Measurements from ENCODE around the gene BCL7C.
A peak's percentile ranks its signal among the peaks of the same experiment; 100 is the strongest.

The BCL7C gene

DNA sequence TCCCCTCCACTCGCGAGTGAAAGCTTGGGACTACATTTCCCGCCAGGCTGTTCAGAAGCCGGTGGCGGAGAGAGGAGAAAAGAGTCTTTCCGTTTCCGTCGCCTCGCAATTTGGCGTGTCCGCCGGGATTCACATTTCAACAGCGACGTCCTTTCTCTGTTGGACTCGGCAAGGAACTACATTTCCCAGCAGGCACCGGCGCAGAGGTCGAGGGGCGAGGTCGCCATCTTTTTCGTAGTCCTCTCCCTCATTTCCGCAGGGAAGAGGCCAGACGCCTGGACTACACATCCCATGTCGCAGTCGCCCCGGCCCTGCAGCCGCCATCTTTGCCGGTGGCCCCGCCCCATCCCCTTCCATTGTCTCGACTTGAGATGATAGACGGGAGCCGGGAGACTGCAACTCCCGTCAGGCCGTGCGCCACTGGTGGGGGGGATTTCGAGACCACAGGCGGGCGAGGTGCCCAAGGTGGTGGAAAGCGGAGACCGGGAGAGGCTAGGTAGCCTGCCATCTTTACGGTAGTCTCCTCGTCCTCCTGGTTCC, 28.6 kb upstream of the BCL7C start:
- DNase-seq (ENCODE audit: low read depth in 2 of 2): peak; percentile 96 to 99

- DNase-seq (ENCODE audit: low read depth in 2 of 2): peak; percentile 66 to 77
Observed at GRCh38 chr16:30921748-30922419, 28.0 kb upstream of the BCL7C start.

- no peak for DNase-seq (ENCODE audit: low read depth in 2 of 2)
Observed at GRCh38 chr16:30921459-30921747, 27.5 kb upstream of the BCL7C start.

DNA sequence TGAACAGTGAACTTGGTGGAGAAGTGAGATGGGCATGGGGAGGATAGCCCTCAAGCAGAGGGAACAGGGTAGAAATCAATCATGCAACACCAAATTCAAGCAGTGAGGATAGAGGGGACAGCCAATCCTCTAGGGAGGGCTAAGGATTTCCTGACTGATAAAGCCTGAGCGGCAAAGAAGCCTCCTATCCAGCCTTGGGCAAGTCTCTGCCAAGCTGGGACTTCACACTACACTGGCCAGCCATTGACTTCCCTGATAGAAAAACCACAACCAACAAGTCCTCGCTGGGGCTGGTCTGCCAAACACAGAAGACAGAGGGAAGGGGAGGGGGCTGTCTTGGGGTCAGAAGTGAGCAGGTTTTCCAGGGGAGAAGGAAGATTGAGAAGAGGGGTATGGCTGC, 27.0 kb upstream of the BCL7C start:
- no peak for DNase-seq (ENCODE audit: low read depth in 2 of 2)

GRCh38 chr16:30918614-30919013, 24.7 kb upstream of the BCL7C start:
- DNase-seq (ENCODE audit: low read depth in 2 of 2): no peak

DNA sequence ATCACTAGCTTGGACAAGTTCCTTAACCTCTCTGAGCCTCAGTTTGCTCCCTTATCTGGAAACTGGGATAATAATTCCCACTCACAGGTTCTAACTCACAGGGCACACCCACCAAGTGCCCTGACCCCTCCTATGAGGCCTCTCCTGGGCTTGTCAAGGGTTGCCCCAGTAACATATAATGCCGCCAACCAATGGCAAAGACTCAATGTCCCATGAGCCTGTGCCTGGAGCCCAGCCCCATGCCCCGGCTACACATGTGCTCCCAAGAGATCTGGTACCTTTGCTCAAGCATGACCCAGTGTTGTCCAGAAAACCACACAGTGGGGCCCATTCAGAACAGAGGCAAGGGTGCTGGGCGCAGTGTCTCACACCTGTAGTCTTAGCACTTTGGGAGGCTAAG, 21.0 kb upstream of the BCL7C start:
- DNase-seq (ENCODE audit: low read depth in 2 of 2): no peak

DNA sequence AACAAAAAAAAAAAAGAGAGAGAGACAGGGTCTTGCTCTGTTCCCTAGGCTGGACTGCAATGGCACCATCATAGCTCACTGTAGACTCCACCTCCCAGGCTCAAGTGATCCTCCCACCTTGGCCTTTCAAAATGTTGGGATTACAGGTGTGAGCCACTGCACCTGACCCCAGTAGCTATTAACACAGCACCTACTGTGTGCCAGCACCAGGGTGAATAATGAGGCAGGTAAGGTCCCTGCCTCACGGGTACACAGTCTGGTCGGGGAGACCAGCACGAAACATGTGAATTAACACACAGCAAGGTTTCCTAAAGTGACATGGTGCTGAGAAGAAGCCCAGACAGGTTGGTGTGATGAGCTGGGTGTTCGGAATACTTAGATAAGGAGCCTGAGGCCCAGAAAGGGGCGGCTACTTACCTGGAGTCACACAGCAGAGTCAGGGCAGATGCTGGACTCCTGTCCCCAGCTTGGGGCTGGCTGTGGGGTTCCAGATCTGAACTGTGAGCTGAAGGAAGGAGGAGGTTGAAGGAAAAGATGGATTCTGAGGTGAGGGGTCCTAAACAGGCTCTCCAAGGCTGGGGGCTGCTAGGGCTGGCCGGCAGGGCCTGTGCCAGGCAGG, 19.0 kb upstream of the BCL7C start:
- no peak for DNase-seq (ENCODE audit: low read depth in 2 of 2)

- DNase-seq (ENCODE audit: low read depth in 2 of 2): no peak
Observed at GRCh38 chr16:30910427-30911029, 16.7 kb upstream of the BCL7C start.

GRCh38 chr16:30907064-30907463, 13.2 kb upstream of the BCL7C start:
- no peak for DNase-seq (ENCODE audit: low read depth in 2 of 2)

DNA sequence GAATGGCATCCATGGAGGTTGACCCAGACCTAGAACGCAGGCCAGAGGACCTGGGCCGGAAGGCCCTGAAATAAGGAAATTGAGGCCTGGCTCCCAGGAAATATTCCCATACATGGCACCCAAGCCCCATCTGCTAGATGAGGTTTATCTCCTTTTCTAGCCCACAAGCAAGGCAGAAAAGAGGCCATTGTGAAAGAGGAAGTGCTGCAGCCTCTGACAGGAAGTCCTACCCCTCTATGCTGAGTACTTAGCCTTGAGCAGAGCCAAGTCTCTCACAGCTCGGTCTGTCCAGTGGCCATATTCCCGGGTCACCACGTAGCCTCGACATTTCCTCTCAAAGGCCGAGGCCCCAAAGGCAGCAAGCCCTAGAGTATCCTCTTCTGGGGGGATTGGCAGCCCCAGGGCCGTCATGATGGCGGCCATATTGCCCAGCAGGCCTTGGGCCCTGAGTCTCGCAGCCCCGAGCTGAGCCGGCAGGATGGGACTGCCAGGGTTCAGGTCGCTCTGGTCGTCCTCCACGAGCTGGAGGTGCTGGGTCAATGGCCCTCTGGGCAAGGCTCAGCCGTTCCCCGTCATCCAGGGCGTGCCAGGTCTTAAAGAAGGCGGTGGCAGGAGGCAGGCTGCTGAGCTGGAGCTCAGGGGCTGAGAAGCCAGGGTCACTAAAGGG, 10.4 kb upstream of the BCL7C start:
- DNase-seq (ENCODE audit: low read depth in 2 of 2): no peak

DNA sequence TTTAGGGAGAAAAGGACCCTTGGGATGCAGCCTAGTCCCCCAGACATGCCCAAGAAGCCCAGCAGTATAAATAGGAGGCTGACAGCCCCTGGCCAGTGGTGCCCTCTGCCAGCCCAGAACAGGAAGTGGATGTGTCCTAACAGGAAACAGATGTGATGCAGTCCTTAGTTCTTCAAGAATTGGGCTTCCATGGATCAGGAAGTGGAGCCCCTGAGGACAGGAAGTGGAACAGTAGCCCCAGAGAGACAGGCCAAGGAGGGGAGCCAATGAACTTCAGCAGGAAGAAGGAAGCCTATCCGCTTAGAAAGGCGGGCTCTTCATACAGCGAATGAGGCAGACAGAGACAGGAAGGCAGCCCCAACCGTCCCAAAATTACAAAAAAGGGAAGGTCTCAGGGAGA, 9.7 kb upstream of the BCL7C start:
- DNase-seq (ENCODE audit: low read depth in 2 of 2): no peak

DNA sequence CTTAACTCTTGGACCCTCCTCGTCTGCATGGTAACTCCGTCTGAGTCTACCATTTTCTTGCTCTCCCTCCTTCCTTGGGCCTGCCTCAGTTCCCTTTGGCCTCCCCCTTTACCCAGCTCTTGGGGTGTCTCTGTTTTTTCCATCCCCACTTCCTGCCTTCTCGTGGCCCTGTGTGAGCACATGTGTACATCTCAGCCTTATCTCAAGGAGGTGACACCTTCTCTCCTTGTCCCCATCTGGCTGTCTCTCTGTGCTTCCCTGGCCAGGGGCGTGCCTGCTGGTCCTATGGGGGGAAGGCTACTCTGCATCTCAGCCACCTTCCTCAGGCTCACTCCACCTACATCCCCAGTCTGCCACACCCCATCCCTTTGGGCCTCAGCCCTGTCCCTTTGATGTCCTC, 9.1 kb upstream of the BCL7C start:
- DNase-seq (ENCODE audit: low read depth in 2 of 2): no peak

DNA sequence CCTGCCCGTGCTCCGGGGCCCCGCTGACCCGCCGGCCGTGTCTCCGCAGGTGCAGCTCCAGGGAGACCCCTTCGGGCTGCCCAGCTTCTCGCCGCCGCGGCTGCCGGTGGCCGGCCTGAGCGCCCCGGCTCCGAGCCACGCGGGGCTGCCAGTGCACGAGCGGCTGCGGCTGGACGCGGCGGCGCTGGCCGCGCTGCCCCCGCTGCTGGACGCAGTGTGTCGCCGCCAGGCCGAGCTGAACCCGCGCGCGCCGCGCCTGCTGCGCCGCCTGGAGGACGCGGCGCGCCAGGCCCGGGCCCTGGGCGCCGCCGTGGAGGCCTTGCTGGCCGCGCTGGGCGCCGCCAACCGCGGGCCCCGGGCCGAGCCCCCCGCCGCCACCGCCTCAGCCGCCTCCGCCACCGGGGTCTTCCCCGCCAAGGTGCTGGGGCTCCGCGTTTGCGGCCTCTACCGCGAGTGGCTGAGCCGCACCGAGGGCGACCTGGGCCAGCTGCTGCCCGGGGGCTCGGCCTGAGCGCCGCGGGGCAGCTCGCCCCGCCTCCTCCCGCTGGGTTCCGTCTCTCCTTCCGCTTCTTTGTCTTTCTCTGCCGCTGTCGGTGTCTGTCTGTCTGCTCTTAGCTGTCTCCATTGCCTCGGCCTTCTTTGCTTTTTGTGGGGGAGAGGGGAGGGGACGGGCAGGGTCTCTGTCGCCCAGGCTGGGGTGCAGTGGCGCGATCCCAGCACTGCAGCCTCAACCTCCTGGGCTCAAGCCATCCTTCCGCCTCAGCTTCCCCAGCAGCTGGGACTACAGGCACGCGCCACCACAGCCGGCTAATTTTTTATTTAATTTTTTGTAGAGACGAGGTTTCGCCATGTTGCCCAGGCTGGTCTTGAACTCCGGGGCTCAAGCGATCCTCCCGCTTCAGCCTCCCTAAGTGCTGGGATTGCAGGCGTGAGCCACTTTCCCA, 8.4 kb upstream of the BCL7C start:
- no peak for DNase-seq (ENCODE audit: low read depth in 2 of 2)

GRCh38 chr16:30901201-30902028, 7.5 kb upstream of the BCL7C start:
- DNase-seq (ENCODE audit: low read depth in 2 of 2): no peak

DNA sequence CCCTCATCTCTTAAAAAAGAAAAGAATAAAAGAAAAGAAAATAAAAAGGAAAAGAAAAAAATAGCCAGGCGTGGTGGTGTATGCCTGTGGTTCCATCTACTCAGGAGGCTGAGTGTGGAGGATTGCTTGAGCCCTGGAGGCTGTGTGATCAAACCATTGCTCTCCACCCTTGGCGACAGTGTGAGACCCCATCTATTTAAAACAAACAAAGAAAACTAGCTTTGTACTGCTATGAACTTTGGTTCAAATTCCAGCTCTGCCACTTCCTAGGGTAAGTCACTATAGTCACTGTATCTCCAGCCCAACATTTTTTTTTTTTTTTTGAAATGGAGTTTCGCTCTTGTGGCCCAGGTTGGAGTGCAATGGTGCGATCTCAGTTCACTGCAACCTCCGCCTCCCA, 6.7 kb upstream of the BCL7C start:
- DNase-seq (ENCODE audit: low read depth in 2 of 2): no peak

DNA sequence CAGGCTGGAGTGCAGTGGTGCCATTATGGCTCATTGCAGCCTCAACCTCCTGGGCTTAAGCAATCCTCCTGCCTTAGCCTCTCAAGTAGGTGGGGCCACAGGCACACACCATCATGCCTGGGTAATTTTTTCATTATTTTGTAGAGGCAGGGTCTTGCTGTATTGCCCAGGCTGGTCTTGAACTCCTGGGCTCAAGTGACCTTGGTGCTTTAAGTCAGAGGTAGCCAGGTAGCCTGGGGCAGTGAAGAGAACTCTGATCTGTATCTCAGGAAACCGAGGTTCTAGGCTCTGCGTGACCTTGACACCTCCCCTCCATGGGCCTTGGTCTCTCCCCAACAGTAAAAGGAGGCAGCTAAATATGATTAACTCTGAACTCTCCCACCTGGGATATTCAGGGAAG, 5.9 kb upstream of the BCL7C start:
- DNase-seq (ENCODE audit: low read depth in 2 of 2): no peak

GRCh38 chr16:30896889-30897733, 3.2 kb upstream of the BCL7C start:
- peak; percentile 53 to 59 for DNase-seq (ENCODE audit: low read depth in 2 of 2)

- no peak for DNase-seq (ENCODE audit: low read depth in 2 of 2)
Observed at GRCh38 chr16:30896261-30896888, 2.5 kb upstream of the BCL7C start, which contains the start of gene CTF1. TSS of gene CTF1 (plus strand) at chr16:30896614. CDS start at chr16:30896644, 30 bp downstream.

- DNase-seq (ENCODE audit: low read depth in 2 of 2): no peak
Observed at GRCh38 chr16:30895627-30896260, 1.9 kb upstream of the BCL7C start.
